Measurements from ENCODE around the gene KRT73. TPM values are rescaled to one million over a fixed set of nuclear protein-coding genes. Genes with fewer than 3 reads are reported as not detected.

Gene KRT73
- total RNA-seq, 2 donors from 2014 or later = 0.36 to 1.3 TPM

GRCh38 chr12:52641468-52641867, 23.1 kb upstream of the KRT73 start:
- Mint-ChIP-seq H3K27me3 (ENCODE audit: low read depth) (no peaks in the 10 kb centered on the region), H3K9me3 (no peaks in the 10 kb centered on the region), H3K27ac (no peak overlapping the region), H3K36me3 (ENCODE audit: insufficient read depth in 2 of 2) (no peaks in the 10 kb centered on the region), H3K4me3 (no peak overlapping the region), H3K4me1 (ENCODE audit: low read depth) (peaks cover 41% of the 10 kb centered on the region)
- ATAC-seq (replicated peaks in 1 of 2) (no peak), DNase-seq (no peak)

- peaks cover 31% of the 10 kb centered on the region for H3K4me1 Mint-ChIP-seq (ENCODE audit: low read depth)
- H3K27me3 Mint-ChIP-seq (ENCODE audit: low read depth) = no peaks in the 10 kb centered on the region
- no peak for ATAC-seq (replicated peaks in 1 of 2)
- DNase-seq = no peak
- no peak overlapping the region for H3K4me3 Mint-ChIP-seq
- no peaks in the 10 kb centered on the region for H3K36me3 Mint-ChIP-seq (ENCODE audit: insufficient read depth in 2 of 2)
- H3K9me3 Mint-ChIP-seq = no peaks in the 10 kb centered on the region
- H3K27ac Mint-ChIP-seq = no peak overlapping the region
Measured at GRCh38 chr12:52637299-52637698, 18.9 kb upstream of the KRT73 start.

- Mint-ChIP-seq H3K4me3 (no peak overlapping the region), H3K4me1 (ENCODE audit: low read depth) (peaks cover 31% of the 10 kb centered on the region), H3K27me3 (ENCODE audit: low read depth) (no peaks in the 10 kb centered on the region), H3K27ac (no peak overlapping the region), H3K36me3 (ENCODE audit: insufficient read depth in 2 of 2) (no peaks in the 10 kb centered on the region), H3K9me3 (no peaks in the 10 kb centered on the region)
- ATAC-seq (replicated peaks in 1 of 2) (no peak), DNase-seq (no peak)
Measured at GRCh38 chr12:52636592-52637258, 18.4 kb upstream of the KRT73 start.

GRCh38 chr12:52636189-52636588, 17.8 kb upstream of the KRT73 start:
- H3K27ac Mint-ChIP-seq = no peak overlapping the region
- no peaks in the 10 kb centered on the region for H3K9me3 Mint-ChIP-seq
- no peaks in the 10 kb centered on the region for H3K36me3 Mint-ChIP-seq (ENCODE audit: insufficient read depth in 2 of 2)
- H3K27me3 Mint-ChIP-seq (ENCODE audit: low read depth) = no peaks in the 10 kb centered on the region
- ATAC-seq (replicated peaks in 1 of 2) (no peak), DNase-seq (no peak)
- peaks cover 26% of the 10 kb centered on the region for H3K4me1 Mint-ChIP-seq (ENCODE audit: low read depth)
- H3K4me3 Mint-ChIP-seq = no peak overlapping the region

- no peaks in the 10 kb centered on the region for H3K36me3 Mint-ChIP-seq (ENCODE audit: insufficient read depth in 2 of 2)
- H3K9me3 Mint-ChIP-seq = no peaks in the 10 kb centered on the region
- ATAC-seq (replicated peaks in 1 of 2) (no peak), DNase-seq (no peak)
- peaks cover 41% of the 10 kb centered on the region for H3K4me1 Mint-ChIP-seq (ENCODE audit: low read depth)
- H3K4me3 Mint-ChIP-seq = no peak overlapping the region
- no peaks in the 10 kb centered on the region for H3K27me3 Mint-ChIP-seq (ENCODE audit: low read depth)
- no peak overlapping the region for H3K27ac Mint-ChIP-seq
Measured at GRCh38 chr12:52634266-52635056, 16.1 kb upstream of the KRT73 start.

- Mint-ChIP-seq H3K27me3 (ENCODE audit: low read depth) (no peaks in the 10 kb centered on the region), H3K36me3 (ENCODE audit: insufficient read depth in 2 of 2) (no peaks in the 10 kb centered on the region), H3K4me3 (peak overlapping the region in 1 of 2 donors; percentile 47), H3K4me1 (ENCODE audit: low read depth) (peaks cover 44% of the 10 kb centered on the region), H3K27ac (peak overlapping the region; percentile 9), H3K9me3 (no peaks in the 10 kb centered on the region)
- ATAC-seq (replicated peaks in 1 of 2) (peak; percentile 29 to 48), DNase-seq (no peak)
Measured at GRCh38 chr12:52633383-52633782, 15.0 kb upstream of the KRT73 start.

GRCh38 chr12:52632656-52633055, 14.3 kb upstream of the KRT73 start:
- Mint-ChIP-seq H3K4me3 (no peak overlapping the region), H3K9me3 (no peaks in the 10 kb centered on the region), H3K36me3 (ENCODE audit: insufficient read depth in 2 of 2) (no peaks in the 10 kb centered on the region), H3K27me3 (ENCODE audit: low read depth) (no peaks in the 10 kb centered on the region), H3K4me1 (ENCODE audit: low read depth) (peaks cover 46% of the 10 kb centered on the region), H3K27ac (no peak overlapping the region)
- DNase-seq (no peak), ATAC-seq (replicated peaks in 1 of 2) (no peak)

GRCh38 chr12:52631676-52632459, 13.5 kb upstream of the KRT73 start:
- Mint-ChIP-seq H3K36me3 (ENCODE audit: insufficient read depth in 2 of 2) (no peaks in the 10 kb centered on the region), H3K27ac (no peak overlapping the region), H3K4me1 (ENCODE audit: low read depth) (peaks cover 53% of the 10 kb centered on the region), H3K4me3 (no peak overlapping the region), H3K9me3 (no peaks in the 10 kb centered on the region), H3K27me3 (ENCODE audit: low read depth) (no peaks in the 10 kb centered on the region)
- DNase-seq (no peak), ATAC-seq (replicated peaks in 1 of 2) (no peak)

GRCh38 chr12:52631264-52631663, 12.9 kb upstream of the KRT73 start:
- DNase-seq (no peak), ATAC-seq (replicated peaks in 1 of 2) (no peak)
- Mint-ChIP-seq H3K27me3 (ENCODE audit: low read depth) (no peaks in the 10 kb centered on the region), H3K27ac (peak overlapping the region; percentile 50), H3K36me3 (ENCODE audit: insufficient read depth in 2 of 2) (no peaks in the 10 kb centered on the region), H3K4me3 (peak overlapping the region in 1 of 2 donors; percentile 65), H3K9me3 (no peaks in the 10 kb centered on the region), H3K4me1 (ENCODE audit: low read depth) (peaks cover 57% of the 10 kb centered on the region)

- H3K9me3 Mint-ChIP-seq = no peaks in the 10 kb centered on the region
- DNase-seq (no peak), ATAC-seq (replicated peaks in 1 of 2) (peak in 1 of 2 donors; percentile 43)
- H3K27ac Mint-ChIP-seq = peak overlapping the region; percentile 50
- H3K36me3 Mint-ChIP-seq (ENCODE audit: insufficient read depth in 2 of 2) = no peaks in the 10 kb centered on the region
- H3K27me3 Mint-ChIP-seq (ENCODE audit: low read depth) = no peaks in the 10 kb centered on the region
- H3K4me3 Mint-ChIP-seq = peak overlapping the region; percentile 11 to 65
- H3K4me1 Mint-ChIP-seq (ENCODE audit: low read depth) = peaks cover 57% of the 10 kb centered on the region
Measured at GRCh38 chr12:52630599-52631200, 12.3 kb upstream of the KRT73 start.

GRCh38 chr12:52630008-52630500, 11.7 kb upstream of the KRT73 start:
- Mint-ChIP-seq H3K9me3 (no peaks in the 10 kb centered on the region), H3K27ac (peak overlapping the region; percentile 56), H3K36me3 (ENCODE audit: insufficient read depth in 2 of 2) (no peaks in the 10 kb centered on the region), H3K27me3 (ENCODE audit: low read depth) (no peaks in the 10 kb centered on the region), H3K4me1 (ENCODE audit: low read depth) (peaks cover 57% of the 10 kb centered on the region), H3K4me3 (peak overlapping the region in 1 of 2 donors; percentile 65)
- DNase-seq (no peak), ATAC-seq (replicated peaks in 1 of 2) (no peak)

GRCh38 chr12:52629281-52630007, 11.1 kb upstream of the KRT73 start:
- ATAC-seq (replicated peaks in 1 of 2) (peak in 1 of 2 donors; percentile 20), DNase-seq (no peak)
- H3K36me3 Mint-ChIP-seq (ENCODE audit: insufficient read depth in 2 of 2) = no peaks in the 10 kb centered on the region
- no peaks in the 10 kb centered on the region for H3K27me3 Mint-ChIP-seq (ENCODE audit: low read depth)
- peaks cover 57% of the 10 kb centered on the region for H3K4me1 Mint-ChIP-seq (ENCODE audit: low read depth)
- H3K4me3 Mint-ChIP-seq = peak overlapping the region in 1 of 2 donors; percentile 65
- H3K9me3 Mint-ChIP-seq = no peaks in the 10 kb centered on the region
- peak overlapping the region; percentile 56 for H3K27ac Mint-ChIP-seq
